A549 (cell line): ENCODE data around the gene SELENOT.

Experiments used
- CTCF ChIP-seq: fragments of >200 bp; sonication (Bioruptor Twin); formaldehyde crosslinking; IDR thresholded peaks from 3 replicates; pipeline ENCODE4 v1.5.1; 2016
- JUNB ChIP-seq: fragments of >200 bp; sonication (Bioruptor Twin); formaldehyde crosslinking; IDR thresholded peaks from 2 replicates; pipeline ENCODE4 v1.6.1; 2016
- NR3C1 ChIP-seq: fragments of >200 bp; sonication (Bioruptor Twin); formaldehyde crosslinking; IDR thresholded peaks from 3 replicates; pipeline ENCODE4 v1.6.1; 2017
- USF2 ChIP-seq: fragments of 450-650 bp; IDR thresholded peaks from 2 replicates; pipeline ENCODE4 v1.6.1; 2014; ENCODE audit warnings: antibody characterized with exemption

- TF ChIP-seq USF2 (no peak), JUNB (no peak), CTCF (no peak), NR3C1 (no peak)
Measured at GRCh38 chr3:150620002-150620689, 17.0 kb downstream of the SELENOT start.
